ENCODE measurements around the gene JOSD2.

Gene JOSD2

GRCh38 chr19:50512999-50513745 lies 2.2 kb upstream of the JOSD2 start:
- TF ChIP-seq CTCF (IDR thresholded peaks at IDR 0.05; ENCODE audit: borderline replicate concordance, insufficient read depth, low read depth, low read length) = no peak
- H3K4me3 ChIP-seq (ENCODE audit: low read depth, low read length) = no peak overlapping the region

- no peak overlapping the region for H3K4me3 ChIP-seq (ENCODE audit: low read depth, low read length)
- no peak for TF ChIP-seq CTCF (IDR thresholded peaks at IDR 0.05; ENCODE audit: borderline replicate concordance, insufficient read depth, low read depth, low read length)
Observed at GRCh38 chr19:50512112-50512998, 1.4 kb upstream of the JOSD2 start.

GRCh38 chr19:50510700-50511068 lies 307 bp downstream of the JOSD2 start:
- TF ChIP-seq CTCF (IDR thresholded peaks at IDR 0.05; ENCODE audit: borderline replicate concordance, insufficient read depth, low read depth, low read length) = no peak
- H3K4me3 ChIP-seq (ENCODE audit: low read depth, low read length) = peak overlapping the region; percentile 75

GRCh38 chr19:50510121-50510670 lies 795 bp downstream of the JOSD2 start:
- H3K4me3 ChIP-seq (ENCODE audit: low read depth, low read length) = peak overlapping the region; percentile 75

GRCh38 chr19:50509366-50509765 lies 1.6 kb downstream of the JOSD2 start:
- TF ChIP-seq CTCF (IDR thresholded peaks at IDR 0.05; ENCODE audit: borderline replicate concordance, insufficient read depth, low read depth, low read length) = no peak
- H3K4me3 ChIP-seq (ENCODE audit: low read depth, low read length) = no peak overlapping the region

More at GRCh38 chr19:50510121-50510670, 795 bp downstream of the JOSD2 start:
- TF ChIP-seq CTCF (IDR thresholded peaks at IDR 0.05; ENCODE audit: borderline replicate concordance, insufficient read depth, low read depth, low read length) = no peak

GRCh38 chr19:50508843-50509190 lies 2.2 kb downstream of the JOSD2 start:
- no peak for TF ChIP-seq CTCF (IDR thresholded peaks at IDR 0.05; ENCODE audit: borderline replicate concordance, insufficient read depth, low read depth, low read length)
- H3K4me3 ChIP-seq (ENCODE audit: low read depth, low read length) = no peak overlapping the region
